ENCODE data around the gene SRPRA. TPM values are rescaled to one million over a fixed set of nuclear protein-coding genes. Genes with fewer than 3 reads are reported as not detected.

The SRPRA gene
- total RNA-seq, 1 experiment from 2014 or later, result 129 TPM

GRCh38 chr11:126293726-126294125 is 25.0 kb upstream of the SRPRA start:
- in situ Hi-C loops (cut with HindIII; ENCODE audit: low pct_unique_long_range_greater_than_20kb, low sequenced_read_pairs), result no loop called here
- no peak for DNase-seq (ENCODE audit: low read depth, low spot score)

GRCh38 chr11:126290887-126291286 is 22.2 kb upstream of the SRPRA start:
- in situ Hi-C loops (cut with HindIII; ENCODE audit: low pct_unique_long_range_greater_than_20kb, low sequenced_read_pairs), result no loop called here
- no peak for DNase-seq (ENCODE audit: low read depth, low spot score)

GRCh38 chr11:126288237-126288636 is 19.5 kb upstream of the SRPRA start:
- in situ Hi-C loops (cut with HindIII; ENCODE audit: low pct_unique_long_range_greater_than_20kb, low sequenced_read_pairs), result no loop called here
- no peak for DNase-seq (ENCODE audit: low read depth, low spot score)

GRCh38 chr11:126284829-126285228 is 16.1 kb upstream of the SRPRA start:
- peak; percentile 55 for DNase-seq (ENCODE audit: low read depth, low spot score)
- in situ Hi-C loops (cut with HindIII; ENCODE audit: low pct_unique_long_range_greater_than_20kb, low sequenced_read_pairs), result no loop called here

DNA sequence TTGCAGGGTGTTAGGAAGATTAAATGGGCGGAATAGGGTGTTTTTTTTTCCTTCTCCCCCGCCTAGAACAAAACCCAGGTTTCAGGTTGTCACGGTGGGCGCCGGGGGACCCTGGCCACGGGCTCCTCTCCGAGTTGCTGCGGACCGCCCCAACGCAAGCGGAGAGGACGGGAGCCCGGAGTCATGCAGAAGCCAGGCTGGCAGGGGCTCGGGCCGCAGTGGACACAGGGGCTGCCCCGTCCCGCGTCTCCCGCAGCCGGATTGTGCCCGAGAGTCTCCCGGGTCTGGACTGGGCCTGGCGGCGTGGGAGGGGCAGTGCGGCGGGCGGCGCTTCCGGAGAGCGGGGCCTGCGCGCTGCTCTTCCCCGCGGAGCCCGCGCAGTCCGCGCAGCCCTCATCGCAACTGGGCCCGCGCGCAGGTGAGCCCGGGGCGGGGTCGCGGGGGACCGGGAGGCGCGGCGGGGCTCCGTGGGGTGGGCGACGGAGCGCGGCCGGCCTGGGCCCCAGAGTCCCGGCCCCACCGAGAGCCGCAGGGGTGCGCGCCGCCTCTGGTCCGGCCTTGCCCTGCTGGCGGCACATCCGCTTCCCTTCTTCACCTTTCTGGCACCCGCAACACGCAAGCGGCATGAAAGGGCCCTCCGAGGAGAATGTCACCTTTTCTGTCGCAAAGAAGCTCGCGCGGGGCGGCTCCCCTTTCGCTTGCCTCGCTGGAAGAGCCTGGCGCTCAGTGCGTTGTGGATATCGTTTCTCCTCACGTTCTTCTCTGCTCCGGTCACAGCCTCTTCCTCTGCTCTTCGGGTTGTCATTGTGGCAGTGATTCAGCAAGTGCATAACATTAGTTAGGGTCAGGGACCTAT is 14.3 kb upstream of the SRPRA start, which contains the start of gene TIRAP:
TSS of gene TIRAP (plus strand) at position 358 of the 856 bp plus-strand sequence. CDS start 7,802 bp downstream, outside the sequence.
- in situ Hi-C loops (cut with HindIII; ENCODE audit: low pct_unique_long_range_greater_than_20kb, low sequenced_read_pairs), result no loop called here
- peak; percentile 30 for DNase-seq (ENCODE audit: low read depth, low spot score)

- no peak for DNase-seq (ENCODE audit: low read depth, low spot score)
- in situ Hi-C loops (cut with HindIII; ENCODE audit: low pct_unique_long_range_greater_than_20kb, low sequenced_read_pairs), result no loop called here
Observed at GRCh38 chr11:126282361-126282735, 13.7 kb upstream of the SRPRA start.

DNA sequence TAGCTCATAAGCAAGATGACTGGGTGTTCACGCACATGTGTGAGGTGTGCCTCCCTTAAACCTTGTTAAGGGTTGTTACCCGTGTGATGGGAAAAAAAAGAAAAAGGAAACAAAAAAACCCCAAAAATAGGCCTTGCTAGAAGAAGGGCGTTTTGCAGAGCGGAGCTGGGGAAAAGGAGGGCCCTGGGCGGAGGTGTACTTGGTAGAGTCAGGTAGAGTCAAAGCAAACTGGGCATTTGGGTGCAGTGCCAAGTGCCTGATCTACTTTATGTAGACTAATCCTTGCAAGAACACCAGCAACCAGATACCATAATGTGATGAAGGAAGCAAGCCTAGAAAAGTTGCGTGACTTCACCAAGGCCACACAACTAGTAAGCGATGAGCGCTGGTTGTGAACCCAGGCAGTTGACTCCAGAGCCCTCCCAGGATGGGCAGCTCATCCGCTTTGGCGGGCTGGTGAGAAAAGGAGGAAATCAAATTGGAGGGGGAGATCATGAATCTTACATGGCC is 13.0 kb upstream of the SRPRA start:
- no peak for DNase-seq (ENCODE audit: low read depth, low spot score)
- in situ Hi-C loops (cut with HindIII; ENCODE audit: low pct_unique_long_range_greater_than_20kb, low sequenced_read_pairs), result no loop called here

DNA sequence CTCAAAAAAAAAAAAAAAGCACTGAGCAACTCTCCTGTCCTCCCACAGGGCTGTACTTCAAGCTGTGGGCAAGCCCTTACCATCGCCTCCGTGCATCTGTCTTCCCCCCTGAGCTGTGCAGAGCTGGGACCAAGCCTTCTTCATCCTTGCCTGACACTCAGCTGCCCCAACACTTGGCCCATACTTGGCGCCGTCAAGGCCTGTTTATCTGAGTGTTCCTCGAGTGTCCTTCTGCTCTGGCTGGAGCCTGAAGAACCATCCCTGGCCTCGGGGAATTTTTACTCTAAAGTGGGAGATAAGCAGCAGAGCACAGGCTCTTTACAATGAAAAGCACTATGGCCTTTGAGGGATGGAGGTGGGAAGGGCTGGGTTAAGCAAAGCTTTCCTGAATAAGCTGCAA is 12.6 kb upstream of the SRPRA start:
- in situ Hi-C loops (cut with HindIII; ENCODE audit: low pct_unique_long_range_greater_than_20kb, low sequenced_read_pairs), result no loop called here
- no peak for DNase-seq (ENCODE audit: low read depth, low spot score)

DNA sequence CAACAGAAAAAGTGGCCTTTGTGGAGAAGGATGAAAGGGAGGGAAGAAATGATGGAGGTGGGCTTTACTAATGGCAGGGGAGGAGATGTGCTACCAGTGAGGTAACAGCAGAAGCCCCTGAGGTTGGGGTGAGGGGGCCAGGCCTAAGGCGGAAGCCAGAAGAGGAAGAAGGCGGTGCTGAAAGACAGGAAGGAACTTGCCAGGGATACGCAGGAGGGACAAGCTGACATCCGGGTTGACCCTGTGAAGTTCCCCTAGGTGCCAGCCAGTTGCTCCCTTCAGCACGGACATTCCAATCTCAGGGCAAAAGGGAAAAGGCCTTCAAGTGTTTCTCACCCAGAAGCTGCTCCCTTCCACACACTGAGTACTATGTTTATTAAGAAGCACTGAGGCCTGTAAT is 11.9 kb upstream of the SRPRA start:
- in situ Hi-C loops (cut with HindIII; ENCODE audit: low pct_unique_long_range_greater_than_20kb, low sequenced_read_pairs), result no loop called here
- no peak for DNase-seq (ENCODE audit: low read depth, low spot score)

GRCh38 chr11:126279191-126279590 is 10.5 kb upstream of the SRPRA start:
- DNase-seq (ENCODE audit: low read depth, low spot score), result peak; percentile 70
- in situ Hi-C loops (cut with HindIII; ENCODE audit: low pct_unique_long_range_greater_than_20kb, low sequenced_read_pairs), result no loop called here

GRCh38 chr11:126277780-126278179 is 9.1 kb upstream of the SRPRA start:
- in situ Hi-C loops (cut with HindIII; ENCODE audit: low pct_unique_long_range_greater_than_20kb, low sequenced_read_pairs), result no loop called here

GRCh38 chr11:126277322-126277721 is 8.6 kb upstream of the SRPRA start:
- no peak for DNase-seq (ENCODE audit: low read depth, low spot score)
- in situ Hi-C loops (cut with HindIII; ENCODE audit: low pct_unique_long_range_greater_than_20kb, low sequenced_read_pairs), result no loop called here

More at GRCh38 chr11:126277780-126278179, 9.1 kb upstream of the SRPRA start:
- no peak for DNase-seq (ENCODE audit: low read depth, low spot score)

GRCh38 chr11:126268361-126268707 is 361 bp downstream of the SRPRA start:
- in situ Hi-C loops (cut with HindIII; ENCODE audit: low pct_unique_long_range_greater_than_20kb, low sequenced_read_pairs), result no loop called here
- no peak for DNase-seq (ENCODE audit: low read depth, low spot score)

DNA sequence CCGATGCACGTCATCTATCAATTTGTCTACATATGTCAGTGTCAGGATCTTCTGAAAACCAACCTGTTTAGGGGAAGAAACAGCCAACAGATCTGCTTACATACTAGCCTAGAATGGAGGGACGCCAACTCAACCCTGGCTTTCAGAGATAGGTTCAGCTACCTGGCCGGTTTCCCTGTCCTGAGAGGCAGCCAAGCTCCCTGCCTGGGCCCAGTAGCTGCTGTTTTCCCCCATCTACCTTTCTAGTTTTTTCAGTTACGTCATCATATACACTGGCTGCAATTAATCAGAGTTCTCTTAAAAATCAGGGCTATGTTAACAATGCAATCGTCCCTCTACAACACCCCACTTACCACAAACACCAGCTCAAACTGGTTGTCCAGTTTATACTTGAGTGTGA is 1.0 kb downstream of the SRPRA start:
- in situ Hi-C loops (cut with HindIII; ENCODE audit: low pct_unique_long_range_greater_than_20kb, low sequenced_read_pairs), result no loop called here
- no peak for DNase-seq (ENCODE audit: low read depth, low spot score)

GRCh38 chr11:126265811-126266210 is 2.9 kb downstream of the SRPRA start:
- in situ Hi-C loops (cut with HindIII; ENCODE audit: low pct_unique_long_range_greater_than_20kb, low sequenced_read_pairs), result no loop called here
- DNase-seq (ENCODE audit: low read depth, low spot score), result peak; percentile 27

DNA sequence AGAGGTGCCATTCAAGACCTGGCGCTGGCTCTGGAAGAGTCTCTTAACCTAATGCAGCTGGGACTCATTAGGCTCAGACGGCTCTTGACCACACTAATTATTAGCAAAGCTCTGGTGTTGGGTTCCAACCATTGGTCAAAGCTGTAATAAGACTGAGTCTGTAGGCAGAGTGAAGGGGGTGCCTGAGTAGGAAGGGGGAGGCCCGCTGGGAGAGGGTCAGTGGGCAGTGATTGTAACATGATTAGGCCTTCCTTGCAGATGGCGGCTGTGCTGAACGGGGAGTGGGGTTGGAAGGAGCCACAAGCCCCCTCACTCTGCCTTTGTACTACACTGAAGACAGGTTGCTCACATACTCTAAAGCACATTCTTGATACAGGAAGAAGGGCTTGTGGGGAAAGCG is 5.2 kb downstream of the SRPRA start:
- DNase-seq (ENCODE audit: low read depth, low spot score), result no peak
- in situ Hi-C loops (cut with HindIII; ENCODE audit: low pct_unique_long_range_greater_than_20kb, low sequenced_read_pairs), result no loop called here

- in situ Hi-C loops (cut with HindIII; ENCODE audit: low pct_unique_long_range_greater_than_20kb, low sequenced_read_pairs), result no loop called here
- DNase-seq (ENCODE audit: low read depth, low spot score), result no peak
Observed at GRCh38 chr11:126262216-126262615, 6.5 kb downstream of the SRPRA start.

DNA sequence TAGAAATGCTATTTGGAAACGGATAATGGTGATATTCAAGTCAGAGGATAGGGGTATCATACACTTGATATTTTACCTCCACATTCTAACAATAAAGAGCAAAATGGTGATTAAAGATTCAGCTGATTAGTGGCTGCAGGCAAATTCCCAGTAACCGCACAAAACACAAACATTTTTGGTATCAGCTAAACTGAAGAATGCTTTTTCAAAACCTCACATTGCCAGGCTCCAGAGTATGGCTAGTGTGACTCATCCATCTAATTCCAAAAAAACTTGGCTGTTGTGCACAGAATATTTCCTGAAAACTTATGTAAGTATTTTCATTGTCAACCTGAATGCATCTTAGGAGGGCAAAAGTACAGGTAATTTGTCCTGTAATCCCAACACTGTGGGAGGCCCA is 10.9 kb downstream of the SRPRA start:
- in situ Hi-C loops (cut with HindIII; ENCODE audit: low pct_unique_long_range_greater_than_20kb, low sequenced_read_pairs), result no loop called here
- no peak for DNase-seq (ENCODE audit: low read depth, low spot score)

DNA sequence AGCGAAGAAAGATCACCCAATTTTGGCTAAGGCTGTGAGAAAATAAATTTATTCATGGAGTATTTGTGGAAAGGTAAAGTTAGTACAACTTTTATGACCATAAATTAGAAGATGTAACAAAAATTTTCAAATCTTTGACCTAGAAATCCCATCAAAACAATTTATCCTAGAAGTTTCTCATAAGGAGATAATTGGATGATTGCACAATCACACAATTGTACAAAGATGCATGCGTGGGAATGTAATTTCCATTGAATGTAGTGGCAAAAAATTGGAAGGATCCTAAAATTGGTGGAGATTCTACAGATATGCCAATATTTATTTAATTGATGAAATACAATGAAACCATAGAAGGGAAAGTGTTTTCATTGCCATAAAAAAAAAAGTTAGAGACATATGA is 11.6 kb downstream of the SRPRA start:
- in situ Hi-C loops (cut with HindIII; ENCODE audit: low pct_unique_long_range_greater_than_20kb, low sequenced_read_pairs), result no loop called here

More for the DNA sequence above, 11.6 kb downstream of the SRPRA start:
- no peak for DNase-seq (ENCODE audit: low read depth, low spot score)
